D721Med (cell line): Measurements from ENCODE around the gene DDX27.

Experiments used
- DNase-seq: peaks from one replicate; pipeline ENCODE4 v3.0.0; 2011; ENCODE audit warnings: low spot score; ENCODE audit not compliant: insufficient read length
- FAIRE-seq: peaks from 2 replicates; lab custom pipeline; 2011; peaks lifted over from hg19 to GRCh38; lab: Jason Lieb, UNC
- CTCF ChIP-seq: IDR thresholded peaks from 2 replicates; pipeline ENCODE4 v1.5.1; 2012; ENCODE audit warnings: mild to moderate bottlenecking, control low read depth; ENCODE audit not compliant: insufficient read depth; ENCODE audit errors: missing control alignments

Gene DDX27

DNA sequence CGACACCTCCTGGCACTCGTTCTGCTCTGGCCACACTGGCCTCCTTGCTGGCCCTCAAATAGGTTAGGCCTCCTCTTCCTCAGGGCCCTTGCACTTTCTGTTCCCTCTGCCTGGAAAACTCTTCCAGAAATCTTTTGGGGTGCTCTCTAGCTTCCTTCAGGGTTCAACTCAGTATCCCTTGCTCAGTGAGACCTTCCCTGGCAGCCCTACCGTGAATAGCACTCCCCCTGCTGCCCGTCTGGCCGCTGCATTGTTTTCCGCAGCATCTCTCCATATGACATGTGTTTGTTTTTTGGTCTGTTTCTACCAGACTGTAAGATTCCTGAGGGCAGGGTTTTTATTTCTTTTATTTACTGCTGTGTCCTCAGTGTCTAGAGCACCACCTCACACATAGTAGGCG, 6.7 kb downstream of the DDX27 start:
- no peak for FAIRE-seq
- no peak for DNase-seq
- no peak for TF ChIP-seq CTCF

- no peak for FAIRE-seq
- no peak for TF ChIP-seq CTCF
- DNase-seq: no peak
These were observed 9.5 kb downstream of the DDX27 start for GRCh38 chr20:49228676-49229075.

DNA sequence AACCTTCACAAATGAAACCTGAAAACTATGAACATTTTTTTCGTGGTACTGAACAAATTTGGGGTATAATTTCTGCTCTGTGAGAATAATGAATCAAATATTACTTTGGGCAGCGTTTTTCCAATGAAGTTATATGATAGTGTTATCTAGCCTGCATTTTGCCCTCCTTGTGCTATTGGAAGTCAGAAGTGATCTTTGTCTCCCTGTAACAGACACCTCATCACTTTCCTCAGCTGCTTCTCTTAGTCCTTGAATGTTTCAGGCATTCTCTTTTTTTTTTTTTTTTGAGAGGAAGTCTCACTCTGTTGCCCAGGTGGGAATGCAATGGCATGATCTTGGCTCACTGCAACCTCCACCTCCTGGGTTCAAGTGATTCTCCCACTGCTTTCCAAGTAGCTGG, 10.2 kb downstream of the DDX27 start:
- DNase-seq (no peak), FAIRE-seq (no peak)
- TF ChIP-seq CTCF: no peak

DNA sequence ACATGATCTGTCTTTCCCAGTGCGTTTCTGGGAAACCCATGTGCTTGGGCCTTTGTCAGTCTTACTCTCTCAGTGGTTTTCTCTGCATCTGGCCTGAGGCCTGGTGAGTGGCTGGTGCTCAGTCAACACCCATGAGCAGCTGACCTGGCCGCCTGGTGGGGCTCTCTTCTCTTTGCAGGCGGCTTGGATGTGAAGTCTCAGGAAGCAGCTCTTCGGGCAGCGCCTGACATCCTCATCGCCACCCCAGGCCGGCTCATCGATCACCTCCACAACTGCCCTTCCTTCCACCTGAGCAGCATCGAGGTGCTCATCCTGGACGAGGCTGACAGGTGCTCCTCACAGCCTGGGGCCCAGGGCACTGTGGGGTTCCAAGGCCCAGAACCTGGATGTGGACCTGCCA, 10.8 kb downstream of the DDX27 start:
- DNase-seq: no peak
- no peak for FAIRE-seq
- no peak for TF ChIP-seq CTCF

DNA sequence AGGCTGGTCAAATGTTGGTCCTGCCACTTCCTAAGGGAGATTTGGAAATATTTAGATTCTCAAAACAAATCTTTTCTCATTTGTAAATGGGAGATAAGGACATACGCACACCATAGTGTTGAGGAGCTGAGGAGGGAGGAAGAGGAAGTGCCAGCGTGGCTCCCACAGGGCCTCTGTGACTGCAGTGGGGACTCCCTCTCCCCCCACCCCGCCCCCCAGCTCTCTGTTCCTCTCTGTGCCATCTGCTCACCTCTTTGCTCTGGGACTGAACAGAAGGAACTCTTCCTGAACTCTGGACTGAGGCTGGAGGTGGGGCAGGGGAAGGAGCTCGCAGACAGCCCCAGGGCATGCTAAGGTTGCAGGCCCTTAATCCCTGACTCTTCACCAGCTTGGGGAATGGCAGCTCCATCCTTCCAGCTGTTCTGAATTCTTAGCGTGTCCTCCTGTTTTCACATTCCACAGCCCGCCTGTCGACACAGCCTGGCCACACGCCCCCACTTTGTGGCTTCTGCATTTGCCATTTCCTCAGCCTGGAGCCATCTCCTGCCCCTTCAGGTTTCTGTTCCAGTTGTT, 11.4 kb downstream of the DDX27 start:
- no peak for TF ChIP-seq CTCF
- DNase-seq: no peak
- no peak for FAIRE-seq

DNA sequence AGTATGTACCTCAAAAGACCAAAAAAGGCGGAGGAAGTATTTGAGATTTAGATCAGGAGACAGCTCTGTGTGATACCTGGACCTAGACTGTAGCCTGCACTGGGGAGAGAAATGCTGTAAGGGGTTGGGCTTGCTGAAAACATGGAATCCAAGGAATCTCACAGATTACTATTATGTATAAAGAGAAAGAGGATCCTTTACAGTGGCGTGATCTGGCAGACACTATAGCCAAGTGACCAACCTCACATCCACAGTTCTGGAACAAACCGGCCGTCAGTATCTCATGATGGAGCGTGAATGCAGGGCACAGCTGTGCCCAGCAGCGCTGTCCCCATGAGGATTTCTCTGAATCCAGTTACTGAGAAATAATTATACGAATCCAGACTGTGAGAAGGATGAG, 12.3 kb downstream of the DDX27 start:
- no peak for FAIRE-seq
- no peak for TF ChIP-seq CTCF
- no peak for DNase-seq

DNA sequence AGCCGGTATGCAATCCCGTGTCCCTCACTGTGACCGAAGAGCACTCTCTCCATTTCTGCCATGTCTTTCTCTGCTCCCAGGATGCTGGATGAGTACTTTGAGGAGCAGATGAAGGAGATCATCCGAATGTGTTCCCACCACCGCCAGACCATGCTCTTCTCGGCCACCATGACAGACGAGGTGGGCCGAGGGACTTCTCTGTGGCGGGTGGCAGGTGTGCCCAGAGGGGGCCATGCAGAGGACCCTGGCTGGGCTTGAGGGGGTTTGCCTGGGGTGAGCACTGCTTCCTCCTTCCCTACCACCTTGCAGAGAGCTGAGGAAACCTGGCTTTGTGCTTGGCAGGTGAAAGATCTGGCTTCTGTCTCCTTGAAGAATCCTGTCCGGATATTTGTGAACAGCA, 14.0 kb downstream of the DDX27 start:
- FAIRE-seq: no peak
- no peak for DNase-seq
- no peak for TF ChIP-seq CTCF
